Omental fat pad (tissue), 4 donors: Measurements from ENCODE around the gene ARHGDIA. TPM values are rescaled to one million over a fixed set of nuclear protein-coding genes. Genes with fewer than 3 reads are reported as not detected.

Experiments
- ATAC-seq: fragments of 150-250 bp; one replicate; pipeline ENCODE4 v1.9.1; 2016; ENCODE audit warnings: mild to moderate bottlenecking, moderate library complexity; ENCODE audit not compliant: low FRiP score
- DNase-seq: peaks from one replicate; pipeline ENCODE4 v3.0.0-alpha.2; 2019; ENCODE audit warnings: low spot score
- CTCF ChIP-seq, 3 donors: fragments of 450-650 bp; IDR thresholded peaks; one replicate each; pipeline ENCODE4 v1.5.1; 2016 to 2017; ENCODE audit warnings: antibody characterized with exemption in 3 of 3, mild to moderate bottlenecking in 3 of 3, moderate library complexity in 2 of 3
- total RNA-seq, 4 donors: library from RNA; depleted of rRNA; stranded (reverse); fragments of >200 nt; gene quantifications; one replicate each; pipeline ENCODE4 v1.1.0, GENCODE V29; 2016

The ARHGDIA gene
- total RNA-seq, 4 donors from 2014 or later = 125 to 250 (median 161) TPM

GRCh38 chr17:81914103-81914850 lies 43.1 kb upstream of the ARHGDIA start:
- no peak for DNase-seq
- no peak for TF ChIP-seq CTCF (IDR thresholded peaks at IDR 0.05)
- ATAC-seq = no peak

- TF ChIP-seq CTCF (IDR thresholded peaks at IDR 0.05) = no peak
- no peak for ATAC-seq
- DNase-seq = no peak
Observed at GRCh38 chr17:81913394-81914102, 42.4 kb upstream of the ARHGDIA start.

GRCh38 chr17:81912441-81913309 lies 41.5 kb upstream of the ARHGDIA start:
- DNase-seq (no peak), ATAC-seq (no peak)
- TF ChIP-seq CTCF (IDR thresholded peaks at IDR 0.05) = no peak

- no peak for TF ChIP-seq CTCF (IDR thresholded peaks at IDR 0.05)
- ATAC-seq (no peak), DNase-seq (no peak)
Observed at GRCh38 chr17:81911969-81912368, 40.8 kb upstream of the ARHGDIA start.

- ATAC-seq = peak; percentile 81
- no peak for TF ChIP-seq CTCF (IDR thresholded peaks at IDR 0.05)
- peak; percentile 42 for DNase-seq
Observed at GRCh38 chr17:81911277-81911961, 40.3 kb upstream of the ARHGDIA start, which contains the start of gene PCYT2. Gene PCYT2 (minus strand): TSS chr17:81911399. CDS start chr17:81911355, 44 bp downstream.

GRCh38 chr17:81910840-81911276 lies 39.7 kb upstream of the ARHGDIA start:
- ATAC-seq (peak; percentile 6), DNase-seq (no peak)
- no peak for TF ChIP-seq CTCF (IDR thresholded peaks at IDR 0.05)
